ENCODE measurements around the gene ADGRF4. TPM values are rescaled to one million over a fixed set of nuclear protein-coding genes. Genes with fewer than 3 reads are reported as not detected.

ADGRF4 gene
- total RNA-seq, 2 experiments from 2014 or later, result not detected

GRCh38 chr6:47671777-47672176, 26.6 kb upstream of the ADGRF4 start:
- ChIA-PET CTCF (no interaction called here), POLR2A (no interaction called here)
- no peaks in the 10 kb centered on the region for H3K9me3 Mint-ChIP-seq
- H3K27ac Mint-ChIP-seq, result no peak overlapping the region
- H3K4me1 Mint-ChIP-seq, result no peaks in the 10 kb centered on the region
- H3K36me3 Mint-ChIP-seq (ENCODE audit: low read depth), result no peaks in the 10 kb centered on the region
- no peak for DNase-seq
- H3K27me3 Mint-ChIP-seq, result peaks cover 31% of the 10 kb centered on the region
- no peak overlapping the region for H3K4me3 Mint-ChIP-seq

- no peaks in the 10 kb centered on the region for H3K9me3 Mint-ChIP-seq
Measured at GRCh38 chr6:47672816-47673215, 25.6 kb upstream of the ADGRF4 start.

GRCh38 chr6:47674673-47675072, 23.7 kb upstream of the ADGRF4 start:
- Mint-ChIP-seq H3K36me3 (ENCODE audit: low read depth) (no peaks in the 10 kb centered on the region), H3K9me3 (no peaks in the 10 kb centered on the region), H3K4me1 (no peaks in the 10 kb centered on the region), H3K27ac (no peak overlapping the region), H3K27me3 (peaks cover 31% of the 10 kb centered on the region), H3K4me3 (no peak overlapping the region)
- ChIA-PET CTCF (no interaction called here), POLR2A (no interaction called here)
- DNase-seq, result no peak

More at GRCh38 chr6:47672816-47673215, 25.6 kb upstream of the ADGRF4 start:
- POLR2A ChIA-PET, result no interaction called here
- H3K4me3 Mint-ChIP-seq, result no peak overlapping the region
- CTCF ChIA-PET, result interaction anchor here (0.6 kb wide), 1 partner anchor 160 kb away, joined by 5 read pairs; no protein-coding TSS in a partner anchor
- H3K36me3 Mint-ChIP-seq (ENCODE audit: low read depth), result no peaks in the 10 kb centered on the region
- peaks cover 38% of the 10 kb centered on the region for H3K27me3 Mint-ChIP-seq
- DNase-seq, result no peak
- no peak overlapping the region for H3K27ac Mint-ChIP-seq
- H3K4me1 Mint-ChIP-seq, result no peaks in the 10 kb centered on the region

- ChIA-PET POLR2A (no interaction called here), CTCF (no interaction called here)
- H3K4me1 Mint-ChIP-seq, result no peaks in the 10 kb centered on the region
Measured at GRCh38 chr6:47677381-47678100, 20.8 kb upstream of the ADGRF4 start.

GRCh38 chr6:47678739-47679138, 19.6 kb upstream of the ADGRF4 start:
- Mint-ChIP-seq H3K27me3 (peaks cover 15% of the 10 kb centered on the region), H3K4me1 (no peaks in the 10 kb centered on the region), H3K27ac (no peak overlapping the region), H3K4me3 (no peak overlapping the region), H3K9me3 (no peaks in the 10 kb centered on the region), H3K36me3 (ENCODE audit: low read depth) (no peaks in the 10 kb centered on the region)
- ChIA-PET CTCF (no interaction called here), POLR2A (no interaction called here)
- DNase-seq, result no peak

More at GRCh38 chr6:47677381-47678100, 20.8 kb upstream of the ADGRF4 start:
- H3K9me3 Mint-ChIP-seq, result no peaks in the 10 kb centered on the region
- DNase-seq, result no peak
- H3K36me3 Mint-ChIP-seq (ENCODE audit: low read depth), result no peaks in the 10 kb centered on the region
- no peak overlapping the region for H3K27ac Mint-ChIP-seq
- peaks cover 21% of the 10 kb centered on the region for H3K27me3 Mint-ChIP-seq
- no peak overlapping the region for H3K4me3 Mint-ChIP-seq

- DNase-seq, result no peak
- no peaks in the 10 kb centered on the region for H3K9me3 Mint-ChIP-seq
- no peak overlapping the region for H3K4me3 Mint-ChIP-seq
- ChIA-PET POLR2A (no interaction called here), CTCF (interaction anchor here (0.6 kb wide), 1 partner anchor 926 kb away, joined by 3 read pairs; no protein-coding TSS in a partner anchor)
- H3K27ac Mint-ChIP-seq, result no peak overlapping the region
- H3K4me1 Mint-ChIP-seq, result no peaks in the 10 kb centered on the region
- no peaks in the 10 kb centered on the region for H3K36me3 Mint-ChIP-seq (ENCODE audit: low read depth)
- H3K27me3 Mint-ChIP-seq, result peaks cover 17% of the 10 kb centered on the region
Measured at GRCh38 chr6:47679322-47679906, 19.0 kb upstream of the ADGRF4 start.

GRCh38 chr6:47680051-47680450, 18.3 kb upstream of the ADGRF4 start:
- CTCF ChIA-PET, result no interaction called here
- H3K4me1 Mint-ChIP-seq, result no peaks in the 10 kb centered on the region
- no peaks in the 10 kb centered on the region for H3K36me3 Mint-ChIP-seq (ENCODE audit: low read depth)
- POLR2A ChIA-PET, result no interaction called here
- no peak overlapping the region for H3K27ac Mint-ChIP-seq
- H3K27me3 Mint-ChIP-seq, result peaks cover 18% of the 10 kb centered on the region
- no peak overlapping the region for H3K4me3 Mint-ChIP-seq
- no peak for DNase-seq
- no peaks in the 10 kb centered on the region for H3K9me3 Mint-ChIP-seq

- CTCF ChIA-PET, result no interaction called here
Measured at GRCh38 chr6:47680724-47681123, 17.7 kb upstream of the ADGRF4 start.

GRCh38 chr6:47681201-47681990, 17.0 kb upstream of the ADGRF4 start:
- POLR2A ChIA-PET, result no interaction called here
- Mint-ChIP-seq H3K9me3 (no peaks in the 10 kb centered on the region), H3K27me3 (peaks cover 18% of the 10 kb centered on the region), H3K36me3 (ENCODE audit: low read depth) (no peaks in the 10 kb centered on the region), H3K4me1 (no peaks in the 10 kb centered on the region), H3K4me3 (no peak overlapping the region), H3K27ac (no peak overlapping the region)
- CTCF ChIA-PET, result no interaction called here
- no peak for DNase-seq

More at GRCh38 chr6:47680724-47681123, 17.7 kb upstream of the ADGRF4 start:
- H3K4me1 Mint-ChIP-seq, result no peaks in the 10 kb centered on the region
- H3K36me3 Mint-ChIP-seq (ENCODE audit: low read depth), result no peaks in the 10 kb centered on the region
- H3K9me3 Mint-ChIP-seq, result no peaks in the 10 kb centered on the region
- POLR2A ChIA-PET, result no interaction called here
- H3K27me3 Mint-ChIP-seq, result peaks cover 18% of the 10 kb centered on the region
- H3K4me3 Mint-ChIP-seq, result no peak overlapping the region
- DNase-seq, result no peak
- no peak overlapping the region for H3K27ac Mint-ChIP-seq

- H3K4me1 Mint-ChIP-seq, result no peaks in the 10 kb centered on the region
- H3K4me3 Mint-ChIP-seq, result no peak overlapping the region
- DNase-seq, result no peak
- POLR2A ChIA-PET, result no interaction called here
- CTCF ChIA-PET, result no interaction called here
- no peaks in the 10 kb centered on the region for H3K36me3 Mint-ChIP-seq (ENCODE audit: low read depth)
- no peaks in the 10 kb centered on the region for H3K9me3 Mint-ChIP-seq
- peaks cover 17% of the 10 kb centered on the region for H3K27me3 Mint-ChIP-seq
- H3K27ac Mint-ChIP-seq, result no peak overlapping the region
Measured at GRCh38 chr6:47686411-47686810, 12.0 kb upstream of the ADGRF4 start.

GRCh38 chr6:47687432-47687831, 10.9 kb upstream of the ADGRF4 start:
- Mint-ChIP-seq H3K27ac (no peak overlapping the region), H3K4me1 (no peaks in the 10 kb centered on the region), H3K27me3 (peaks cover 17% of the 10 kb centered on the region), H3K9me3 (no peaks in the 10 kb centered on the region), H3K4me3 (no peak overlapping the region), H3K36me3 (ENCODE audit: low read depth) (no peaks in the 10 kb centered on the region)
- POLR2A ChIA-PET, result no interaction called here
- CTCF ChIA-PET, result no interaction called here
- no peak for DNase-seq

GRCh38 chr6:47690214-47690613, 8.2 kb upstream of the ADGRF4 start:
- POLR2A ChIA-PET, result no interaction called here
- DNase-seq, result no peak
- no peaks in the 10 kb centered on the region for H3K4me1 Mint-ChIP-seq
- H3K4me3 Mint-ChIP-seq, result no peak overlapping the region
- CTCF ChIA-PET, result interaction anchor here (1.0 kb wide), 1 partner anchor 12 kb away, joined by 3 read pairs; no protein-coding TSS in a partner anchor
- H3K9me3 Mint-ChIP-seq, result no peaks in the 10 kb centered on the region
- peaks cover 15% of the 10 kb centered on the region for H3K27me3 Mint-ChIP-seq
- H3K27ac Mint-ChIP-seq, result no peak overlapping the region
- H3K36me3 Mint-ChIP-seq (ENCODE audit: low read depth), result no peaks in the 10 kb centered on the region

GRCh38 chr6:47690791-47691190, 7.6 kb upstream of the ADGRF4 start:
- Mint-ChIP-seq H3K36me3 (ENCODE audit: low read depth) (no peaks in the 10 kb centered on the region), H3K4me3 (no peak overlapping the region), H3K27me3 (peaks cover 13% of the 10 kb centered on the region), H3K27ac (no peak overlapping the region), H3K4me1 (no peaks in the 10 kb centered on the region), H3K9me3 (no peaks in the 10 kb centered on the region)
- no peak for DNase-seq
- ChIA-PET POLR2A (no interaction called here), CTCF (interaction anchor here (1.0 kb wide), 1 partner anchor 11 kb away, joined by 3 read pairs; no protein-coding TSS in a partner anchor)
